ENCODE results near the gene CARMIL3.
A peak's percentile ranks its signal among the peaks of the same experiment; 100 is the strongest.
"Not testable (repeated sequence)": the region's sequence is repeated elsewhere in the genome, so short reads cannot be mapped to it uniquely, and the experiment has no call there.

Gene CARMIL3

DNA sequence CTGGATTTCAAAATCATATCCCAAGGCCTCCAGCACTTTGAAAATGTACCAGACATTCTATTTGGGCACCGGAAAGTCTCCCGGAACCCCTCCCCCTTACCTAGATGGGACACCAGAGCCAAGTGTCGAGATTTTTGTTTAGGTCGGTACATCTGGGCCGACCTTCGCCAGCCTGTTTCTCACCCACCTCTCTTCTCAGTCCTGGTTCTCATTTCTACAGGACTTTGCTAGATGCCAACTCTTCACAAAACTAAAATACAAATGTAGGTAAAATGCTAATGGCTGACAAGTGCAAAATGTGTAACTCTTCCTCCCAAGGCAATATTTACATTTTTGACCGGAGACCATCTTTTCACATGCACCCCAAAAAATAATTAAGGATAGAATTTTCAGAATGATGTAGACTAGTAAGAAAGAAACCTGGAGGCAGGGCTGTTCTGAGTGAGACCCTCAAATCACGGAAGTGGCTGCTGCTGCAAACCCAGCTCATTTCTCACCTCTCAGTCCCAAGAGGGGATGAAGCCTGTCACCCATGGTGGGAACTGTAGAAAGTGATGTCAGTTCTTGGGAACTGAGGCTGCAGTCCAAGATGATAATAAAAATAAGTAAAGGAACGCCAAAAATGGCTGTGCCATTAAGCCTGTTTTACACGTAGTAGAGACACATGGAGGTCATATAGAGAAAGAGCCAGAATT is 14.7 kb upstream of the CARMIL3 start:
- H3K9me2 ChIP-seq (ENCODE audit: low read depth, low read length); H3F3A ChIP-seq (ENCODE audit: insufficient read depth, low read length); H2AFZ ChIP-seq (ENCODE audit: low read length); H3K9me3 ChIP-seq (ENCODE audit: low read length); H3K27ac ChIP-seq (ENCODE audit: low read depth, low read length, poor library complexity, severe bottlenecking); H3K27me3 ChIP-seq (ENCODE audit: insufficient read depth, low read length); H3K36me3 ChIP-seq (ENCODE audit: insufficient read depth, low read length); H4K20me1 ChIP-seq (ENCODE audit: insufficient read depth, low read length); H3K79me2 ChIP-seq (ENCODE audit: insufficient read depth, low read length): not testable (repeated sequence)
- Histone ChIP-seq H3K4me2 (ENCODE audit: low read length) (peak overlapping the region; percentile 81), H3K4me3 (ENCODE audit: low read depth, low read length, poor library complexity, severe bottlenecking) (peak overlapping the region; percentile 59), H3K9ac (ENCODE audit: low read length) (peak overlapping the region; percentile 65; the same call in 1 of the 2 replicates), H3K4me1 (ENCODE audit: insufficient read depth, low read length, severe bottlenecking) (peaks cover 14% of the 10 kb centered on the region)
- TF ChIP-seq CTCF (IDR thresholded peaks at IDR 0.05; ENCODE audit: low read length) = peak; percentile 3; the same call in 1 of the 2 replicates

DNA sequence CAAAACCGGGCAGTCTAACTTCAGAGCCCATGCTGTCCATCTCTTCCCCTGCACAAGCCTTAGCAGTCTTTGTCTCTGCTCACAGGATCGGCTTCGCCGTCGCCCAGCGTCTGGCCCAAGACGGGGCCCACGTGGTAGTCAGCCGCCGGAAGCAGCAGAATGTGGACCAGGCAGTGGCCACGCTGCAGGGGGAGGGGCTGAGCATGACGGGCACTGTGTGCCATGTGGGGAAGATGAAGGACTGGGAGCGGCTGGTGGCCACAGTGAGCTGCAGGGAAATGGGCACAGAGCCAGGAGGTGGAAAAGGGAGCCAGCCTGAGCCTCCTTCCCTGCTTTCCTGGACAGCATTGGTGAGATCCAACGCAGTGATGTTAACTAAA is 14.2 kb upstream of the CARMIL3 start:
- H3K79me2 ChIP-seq (ENCODE audit: insufficient read depth, low read length) = no peaks in the 10 kb centered on the region

GRCh38 chr14:24038686-24039085 is 13.1 kb upstream of the CARMIL3 start:
- Histone ChIP-seq H3K4me3 (ENCODE audit: low read depth, low read length, poor library complexity, severe bottlenecking) (no peak overlapping the region), H2AFZ (ENCODE audit: low read length) (no peak overlapping the region), H3F3A (ENCODE audit: insufficient read depth, low read length) (no peaks in the 10 kb centered on the region), H3K27me3 (ENCODE audit: insufficient read depth, low read length) (no peaks in the 10 kb centered on the region; the same call in 1 of the 2 replicates), H3K4me2 (ENCODE audit: low read length) (no peak overlapping the region), H3K79me2 (ENCODE audit: insufficient read depth, low read length) (no peaks in the 10 kb centered on the region), H3K36me3 (ENCODE audit: insufficient read depth, low read length) (no peaks in the 10 kb centered on the region), H3K4me1 (ENCODE audit: insufficient read depth, low read length, severe bottlenecking) (peaks cover 14% of the 10 kb centered on the region), H3K27ac (ENCODE audit: low read depth, low read length, poor library complexity, severe bottlenecking) (no peak overlapping the region), H3K9me3 (ENCODE audit: low read length) (no peaks in the 10 kb centered on the region), H3K9ac (ENCODE audit: low read length) (no peak overlapping the region), H4K20me1 (ENCODE audit: insufficient read depth, low read length) (no peaks in the 10 kb centered on the region), H3K9me2 (ENCODE audit: low read depth, low read length) (no peaks in the 10 kb centered on the region)
- no peak for TF ChIP-seq CTCF (IDR thresholded peaks at IDR 0.05; ENCODE audit: low read length)
- no peak for TF ChIP-seq EZH2 (IDR thresholded peaks at IDR 0.05; ENCODE audit: borderline replicate concordance, low read length)

More for the DNA sequence above, 14.2 kb upstream of the CARMIL3 start:
- no peak overlapping the region for H3K27ac ChIP-seq (ENCODE audit: low read depth, low read length, poor library complexity, severe bottlenecking)
- H3K36me3 ChIP-seq (ENCODE audit: insufficient read depth, low read length) = no peaks in the 10 kb centered on the region; the same call in 1 of the 2 replicates
- H3F3A ChIP-seq (ENCODE audit: insufficient read depth, low read length) = no peaks in the 10 kb centered on the region
- no peak overlapping the region for H3K9ac ChIP-seq (ENCODE audit: low read length)
- H3K9me3 ChIP-seq (ENCODE audit: low read length) = no peaks in the 10 kb centered on the region; the same call in 1 of the 2 replicates
- H3K4me1 ChIP-seq (ENCODE audit: insufficient read depth, low read length, severe bottlenecking) = peaks cover 14% of the 10 kb centered on the region
- no peaks in the 10 kb centered on the region for H3K27me3 ChIP-seq (ENCODE audit: insufficient read depth, low read length)
- TF ChIP-seq EZH2 (IDR thresholded peaks at IDR 0.05; ENCODE audit: borderline replicate concordance, low read length) (no peak), CTCF (IDR thresholded peaks at IDR 0.05; ENCODE audit: low read length) (no peak)
- no peak overlapping the region for H3K4me3 ChIP-seq (ENCODE audit: low read depth, low read length, poor library complexity, severe bottlenecking)
- no peaks in the 10 kb centered on the region for H4K20me1 ChIP-seq (ENCODE audit: insufficient read depth, low read length)
- no peak overlapping the region for H2AFZ ChIP-seq (ENCODE audit: low read length)
- no peak overlapping the region for H3K4me2 ChIP-seq (ENCODE audit: low read length)
- H3K9me2 ChIP-seq (ENCODE audit: low read depth, low read length) = no peaks in the 10 kb centered on the region
